Jurkat, Clone E6-1 (cell line): ENCODE results near the gene SLC12A1.
"Not testable (repeated sequence)": the region's sequence is repeated elsewhere in the genome, so short reads cannot be mapped to it uniquely, and the experiment has no call there.

ENCODE experiments used
- DNase-seq: peaks from one replicate; pipeline ENCODE4 v3.0.0-alpha.2; 2011; ENCODE audit warnings: low read depth, low spot score
- H3K4me3 ChIP-seq: 2 replicates; pipeline ENCODE4 v1.5.1; 2011; ENCODE audit warnings: mild to moderate bottlenecking, low read length, control low read depth, moderate library complexity

The SLC12A1 gene

GRCh38 chr15:48292458-48292857 lies 86.4 kb downstream of the SLC12A1 start:
- no peak for DNase-seq
- no peak overlapping the region for H3K4me3 ChIP-seq

GRCh38 chr15:48297668-48298067 lies 91.6 kb downstream of the SLC12A1 start:
- H3K4me3 ChIP-seq = no peak overlapping the region
- DNase-seq = no peak

- no peak for DNase-seq
- no peak overlapping the region for H3K4me3 ChIP-seq
Measured at GRCh38 chr15:48298914-48299313, 92.8 kb downstream of the SLC12A1 start.

GRCh38 chr15:48300038-48300437 lies 93.9 kb downstream of the SLC12A1 start:
- no peak overlapping the region for H3K4me3 ChIP-seq
- DNase-seq = no peak

GRCh38 chr15:48304398-48304797 lies 98.3 kb downstream of the SLC12A1 start:
- DNase-seq = no peak
- no peak overlapping the region for H3K4me3 ChIP-seq

- no peak overlapping the region for H3K4me3 ChIP-seq
- no peak for DNase-seq
Measured at GRCh38 chr15:48306639-48307038, 100.5 kb downstream of the SLC12A1 start.

GRCh38 chr15:48307586-48307985 lies 101.5 kb downstream of the SLC12A1 start:
- no peak overlapping the region for H3K4me3 ChIP-seq
- no peak for DNase-seq

- no peak for DNase-seq
Measured at GRCh38 chr15:48309740-48310139, 103.6 kb downstream of the SLC12A1 start.

GRCh38 chr15:48313216-48313615 lies 107.1 kb downstream of the SLC12A1 start:
- DNase-seq = no peak
- H3K4me3 ChIP-seq = no peak overlapping the region

More at GRCh38 chr15:48309740-48310139, 103.6 kb downstream of the SLC12A1 start:
- no peak overlapping the region for H3K4me3 ChIP-seq

- DNase-seq = no peak
- H3K4me3 ChIP-seq = no peak overlapping the region
Measured at GRCh38 chr15:48315041-48315440, 108.9 kb downstream of the SLC12A1 start.

- H3K4me3 ChIP-seq = no peak overlapping the region
- DNase-seq = no peak
Measured at GRCh38 chr15:48317221-48317620, 111.1 kb downstream of the SLC12A1 start.

- DNase-seq = no peak
- no peak overlapping the region for H3K4me3 ChIP-seq
Measured at GRCh38 chr15:48318131-48318530, 112.0 kb downstream of the SLC12A1 start.

GRCh38 chr15:48323294-48323693 lies 117.2 kb downstream of the SLC12A1 start:
- no peak for DNase-seq
- H3K4me3 ChIP-seq = no peak overlapping the region

GRCh38 chr15:48324949-48325348 lies 118.8 kb downstream of the SLC12A1 start:
- H3K4me3 ChIP-seq = no peak overlapping the region
- no peak for DNase-seq

- DNase-seq = no peak
- H3K4me3 ChIP-seq = no peak overlapping the region
Measured at GRCh38 chr15:48325400-48325799, 119.3 kb downstream of the SLC12A1 start.

- DNase-seq, H3K4me3 ChIP-seq: not testable (repeated sequence)
Measured at GRCh38 chr15:48326180-48326579, 120.1 kb downstream of the SLC12A1 start.

GRCh38 chr15:48330105-48330785 lies 124.1 kb downstream of the SLC12A1 start:
- peak overlapping the region; percentile 85 for H3K4me3 ChIP-seq
- no peak for DNase-seq

- peak within 1 kb of the TSS; percentile 85 for H3K4me3 ChIP-seq
- peak; percentile 68 for DNase-seq
Measured at GRCh38 chr15:48330855-48331795, 125.0 kb downstream of the SLC12A1 start, which contains the start of gene DUT. TSS of gene DUT (plus strand) at chr15:48331429. CDS start at chr15:48331516, 87 bp downstream.

- peak overlapping the region; percentile 85 for H3K4me3 ChIP-seq
- DNase-seq = peak; percentile 75
Measured at GRCh38 chr15:48331796-48332641, 125.9 kb downstream of the SLC12A1 start.
